NCI-H526 treated with DMSO at 0.1 percent for 48 hours (cell line): Measurements from ENCODE around the gene ARHGAP42.

Experiments used
- DNase-seq: peaks from one replicate; lab custom pipeline; 2025; lab: John Stamatoyannopoulos, UW

ARHGAP42 gene

DNA sequence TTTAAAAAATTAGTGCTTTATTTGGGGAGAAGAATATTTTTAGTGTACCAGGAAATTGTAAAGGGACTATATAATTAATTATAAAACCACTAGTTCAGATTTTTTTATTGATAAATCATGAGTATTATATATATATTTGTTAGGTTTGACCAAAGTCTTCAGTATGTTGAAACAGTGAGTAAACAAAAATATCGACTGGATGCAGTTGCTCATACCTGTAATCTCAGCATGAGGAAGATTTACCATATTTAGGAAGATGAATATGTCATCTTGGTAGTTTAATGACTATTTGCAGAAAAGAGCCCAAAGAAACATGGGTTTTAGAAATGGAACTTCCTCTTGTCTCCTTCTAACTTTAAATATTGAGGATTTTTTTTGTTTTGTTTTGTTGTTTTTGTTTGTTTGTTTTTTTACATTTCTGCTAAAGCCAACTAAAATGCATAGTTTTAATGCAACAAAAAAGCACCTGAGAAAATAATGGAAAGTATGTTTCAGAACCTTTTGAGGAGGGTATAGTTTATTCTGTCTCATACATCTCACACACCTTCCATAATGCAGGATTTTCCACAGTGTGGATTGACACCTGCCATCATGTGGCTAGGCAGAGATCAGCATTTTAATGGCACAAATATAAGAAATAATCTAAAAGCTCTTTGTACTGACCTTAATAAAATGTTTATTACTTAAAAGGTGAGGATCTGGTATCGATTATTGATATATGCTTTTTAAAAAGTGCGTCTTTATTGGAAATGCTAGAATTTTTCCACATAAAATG is 114.3 kb downstream of the ARHGAP42 start:
- no peak for DNase-seq

DNA sequence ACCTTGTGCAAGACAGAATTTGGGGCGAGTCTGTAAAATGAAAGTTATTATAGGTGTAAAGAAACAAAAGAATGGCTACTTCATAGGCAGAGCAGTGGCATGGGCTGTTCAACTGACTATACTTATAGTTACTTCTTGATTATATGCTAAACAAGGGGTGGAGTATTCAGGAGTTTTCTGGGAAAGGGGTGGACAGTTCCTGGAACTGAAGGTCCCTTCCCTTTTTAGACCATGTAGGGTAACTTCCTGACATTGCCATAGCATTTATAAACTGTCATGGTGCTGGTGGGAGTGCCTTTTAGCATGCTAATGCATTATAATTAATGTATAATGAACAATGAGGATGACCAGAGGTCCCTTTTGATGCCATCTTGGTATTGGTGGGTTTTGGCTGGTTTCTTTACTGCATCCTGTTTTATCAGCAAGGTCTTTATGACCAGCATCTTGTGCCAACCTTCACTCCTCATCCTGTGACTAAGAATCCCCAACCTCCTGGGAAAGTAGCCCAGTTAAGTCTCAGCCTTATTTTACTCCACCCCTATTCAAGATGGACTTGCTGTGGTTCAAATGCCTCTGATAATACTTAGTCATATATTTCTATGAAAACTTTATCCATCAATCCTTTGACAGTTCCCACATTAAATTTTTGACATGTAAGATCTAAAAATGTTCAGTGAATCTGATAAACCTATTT is 118.6 kb downstream of the ARHGAP42 start:
- DNase-seq, result no peak

DNA sequence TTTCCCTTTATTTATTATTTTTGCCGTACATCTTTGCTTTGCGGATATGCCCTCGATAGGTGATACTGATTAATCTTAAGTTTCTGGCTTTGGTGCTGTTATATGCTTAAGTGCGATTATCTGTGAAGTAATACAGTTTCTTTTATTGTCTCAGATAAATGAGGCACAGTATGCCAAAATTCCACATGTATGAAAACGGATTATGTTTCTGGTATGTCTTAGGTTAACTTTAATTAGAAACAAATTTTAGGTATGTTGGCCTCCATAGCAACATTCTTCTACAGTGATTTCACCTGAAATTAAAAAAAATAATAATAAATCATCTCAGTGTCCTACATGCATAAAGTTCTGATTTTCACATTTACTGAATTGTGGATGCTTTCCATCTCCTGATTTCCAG is 119.2 kb downstream of the ARHGAP42 start:
- DNase-seq, result no peak

GRCh38 chr11:100808904-100809491 is 121.9 kb downstream of the ARHGAP42 start:
- DNase-seq, result peak; percentile 40

GRCh38 chr11:100810146-100810545 is 123.1 kb downstream of the ARHGAP42 start:
- DNase-seq, result no peak

- no peak for DNase-seq
Observed at GRCh38 chr11:100810666-100811065, 123.6 kb downstream of the ARHGAP42 start.

DNA sequence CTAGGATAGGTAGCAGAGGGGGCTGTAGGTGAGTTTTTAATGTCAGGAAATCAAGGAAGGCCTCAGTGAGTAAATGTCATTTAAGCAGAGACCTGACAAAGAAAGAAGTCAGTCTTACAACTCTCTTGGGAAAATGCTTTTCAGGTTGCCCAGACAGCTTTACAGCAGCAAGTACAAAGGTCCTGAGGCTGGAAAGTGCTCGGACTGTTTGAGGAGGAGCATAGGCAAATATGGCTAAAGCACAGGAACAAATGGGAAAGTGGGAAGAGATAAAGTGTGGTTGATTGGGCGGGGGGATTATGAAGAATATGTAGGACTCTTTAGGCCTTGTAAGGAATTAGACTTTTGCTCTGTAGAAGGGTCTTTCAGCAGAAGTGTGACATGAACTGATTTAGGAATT is 125.4 kb downstream of the ARHGAP42 start:
- DNase-seq, result no peak

GRCh38 chr11:100815787-100816330 is 128.8 kb downstream of the ARHGAP42 start:
- DNase-seq, result no peak

DNA sequence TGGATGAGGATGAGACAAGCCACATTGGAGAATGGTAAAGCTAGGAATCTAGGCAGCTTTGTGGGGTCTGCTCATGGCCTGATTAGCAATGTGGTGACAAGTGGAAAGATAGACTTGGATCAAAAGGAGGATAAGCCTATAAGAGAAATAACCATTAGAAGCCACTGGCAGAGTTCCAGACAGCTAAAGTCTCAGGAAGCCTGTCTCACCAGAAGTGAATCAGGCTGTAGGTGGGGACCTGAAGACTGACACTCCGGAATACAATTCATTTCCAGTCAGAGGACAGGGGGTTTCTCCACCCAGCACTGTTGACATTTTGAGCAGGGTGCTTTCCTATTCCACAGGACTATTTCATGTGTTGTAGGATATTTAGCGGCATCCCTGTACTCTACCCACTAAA is 129.7 kb downstream of the ARHGAP42 start:
- no peak for DNase-seq

- DNase-seq, result no peak
Observed at GRCh38 chr11:100817620-100818019, 130.5 kb downstream of the ARHGAP42 start.

- DNase-seq, result no peak
Observed at GRCh38 chr11:100820621-100821020, 133.5 kb downstream of the ARHGAP42 start.

DNA sequence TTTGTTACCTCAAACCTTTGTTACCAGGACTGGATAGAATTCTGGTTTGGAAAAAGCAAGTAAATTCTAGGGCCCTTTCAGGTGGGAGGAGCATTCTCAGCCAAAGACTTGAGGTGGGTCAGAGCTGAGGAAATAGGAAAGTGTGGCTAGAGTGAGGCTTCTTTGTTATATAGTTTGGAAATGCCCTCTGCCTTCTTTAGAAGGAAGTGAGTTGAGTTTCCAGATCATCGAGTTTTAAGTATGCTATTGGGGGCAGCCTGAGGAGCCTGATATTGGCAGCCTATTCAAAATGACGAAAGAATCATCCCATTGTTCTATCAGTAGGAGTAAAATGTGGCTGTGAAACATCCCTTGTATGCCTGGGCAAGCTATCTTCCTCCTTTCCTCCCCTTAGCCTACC is 134.1 kb downstream of the ARHGAP42 start:
- no peak for DNase-seq

DNA sequence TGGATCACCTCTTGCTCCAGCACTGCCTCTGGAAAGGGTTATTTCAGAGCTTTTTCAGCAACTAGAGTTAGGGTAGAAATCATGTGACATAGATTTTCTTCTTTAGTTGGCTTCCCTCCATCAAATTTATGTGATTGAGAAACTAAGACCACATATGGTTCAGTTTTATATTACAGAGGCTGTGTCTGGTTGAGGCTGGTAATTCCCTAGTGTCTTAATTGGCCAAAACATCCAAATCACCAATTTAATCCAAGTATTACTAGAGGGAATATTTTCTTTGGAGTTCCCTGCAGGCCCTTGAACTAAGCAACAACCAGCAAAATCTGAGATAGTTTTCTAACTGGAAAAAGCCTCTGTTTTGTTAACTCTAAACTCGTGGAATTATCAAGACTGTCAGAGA is 136.3 kb downstream of the ARHGAP42 start:
- no peak for DNase-seq

- no peak for DNase-seq
Observed at GRCh38 chr11:100824041-100824809, 137.1 kb downstream of the ARHGAP42 start.

DNA sequence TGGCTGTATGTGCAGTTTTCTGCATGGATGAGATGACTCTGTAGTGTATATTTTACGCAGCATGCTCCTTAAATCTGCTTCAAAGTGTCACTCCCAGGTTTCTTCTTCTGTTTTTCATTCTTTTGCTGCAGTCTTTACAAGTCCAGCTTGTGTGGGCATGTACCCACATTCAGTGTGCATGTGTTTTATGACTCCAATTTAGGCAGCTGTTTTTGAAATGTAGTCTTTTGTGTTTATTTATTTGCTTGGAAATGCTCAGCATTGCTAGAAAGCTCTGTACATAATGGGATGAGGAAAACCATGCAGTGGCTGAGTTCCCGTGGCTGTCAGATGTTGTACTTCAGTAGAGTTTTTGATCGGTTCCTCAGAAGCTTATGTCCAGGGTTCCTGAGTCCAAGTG is 138.5 kb downstream of the ARHGAP42 start:
- no peak for DNase-seq

- peak; percentile 70 for DNase-seq
Observed at GRCh38 chr11:100827934-100828661, 141.0 kb downstream of the ARHGAP42 start.

DNA sequence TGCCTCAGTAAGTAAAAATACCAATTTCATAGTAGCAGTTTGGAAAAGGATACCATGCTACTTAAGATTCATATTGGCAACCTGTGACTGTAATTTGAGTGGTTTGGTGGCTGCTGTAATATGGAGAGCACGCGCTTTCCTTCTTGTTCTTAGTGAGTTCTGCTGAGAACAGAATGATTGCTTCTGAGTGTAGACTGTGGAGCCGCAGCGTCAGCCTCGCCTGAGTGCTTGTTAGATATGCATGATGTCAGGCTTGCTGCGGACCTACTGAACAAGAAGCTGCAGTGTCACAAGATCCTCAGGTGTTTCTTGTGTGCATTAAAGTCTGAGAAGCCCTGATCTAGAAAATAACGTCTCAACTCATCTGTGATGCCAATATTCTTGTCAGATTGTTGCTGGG is 143.2 kb downstream of the ARHGAP42 start:
- no peak for DNase-seq

DNA sequence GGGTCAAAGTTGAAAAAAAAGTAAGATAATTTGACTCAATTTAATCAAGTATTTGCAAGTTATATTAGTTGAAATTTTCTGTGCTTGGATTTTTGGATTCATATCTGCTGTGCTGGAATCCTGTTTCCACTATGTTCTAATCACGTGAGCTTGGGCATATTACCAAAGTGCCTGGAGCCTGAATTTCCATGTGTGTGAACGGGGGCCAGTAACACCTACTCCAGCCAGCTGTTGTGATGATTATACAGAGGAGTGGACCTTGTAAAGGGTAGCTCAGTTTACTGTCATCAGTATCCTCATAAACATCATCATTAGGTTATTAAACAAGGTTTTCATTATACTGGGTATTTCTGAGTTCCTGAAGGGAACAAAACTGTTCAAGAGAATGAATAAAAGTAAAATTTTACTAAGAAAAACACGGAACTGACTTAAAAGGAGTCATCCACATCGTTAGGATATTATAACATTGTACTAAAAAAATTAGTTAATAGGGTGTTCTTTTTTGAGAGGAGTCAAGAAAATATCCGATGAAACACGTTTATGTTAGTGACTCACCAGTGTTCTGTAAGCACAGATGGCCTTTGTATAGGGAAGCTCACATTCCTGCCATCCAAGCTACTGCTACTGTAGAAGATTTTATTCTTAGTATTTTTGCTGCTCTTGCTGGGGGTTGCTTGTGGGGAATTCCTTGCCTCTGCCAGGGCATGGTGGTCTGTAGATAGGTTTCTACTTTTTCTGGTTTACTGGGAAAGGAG is 144.1 kb downstream of the ARHGAP42 start:
- no peak for DNase-seq

DNA sequence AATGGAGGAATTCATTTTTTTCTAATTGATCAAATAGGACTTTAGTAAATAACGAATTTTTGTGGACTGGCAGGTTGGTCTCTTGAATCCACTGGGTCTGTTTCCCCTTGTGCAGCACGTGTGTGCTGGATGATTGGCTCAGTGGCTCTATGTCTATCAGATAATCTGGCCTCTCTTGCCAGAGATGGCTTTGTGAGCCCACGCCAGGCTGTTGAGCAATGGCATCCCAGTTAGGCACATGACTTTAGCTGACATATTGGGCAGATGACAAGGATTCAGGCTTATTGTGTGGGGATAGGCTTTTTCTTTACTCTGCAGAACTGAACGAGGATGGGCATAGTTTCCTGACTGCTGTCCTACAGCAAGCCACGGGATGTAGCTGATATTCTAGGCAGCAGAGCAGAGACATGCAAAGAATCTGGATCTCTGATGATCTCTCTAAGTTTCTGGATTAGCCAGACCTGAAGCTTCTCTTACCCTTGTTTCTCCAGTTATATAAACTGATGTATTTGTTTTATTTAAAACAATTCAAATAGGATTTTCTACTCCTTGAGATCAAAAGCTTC is 144.9 kb downstream of the ARHGAP42 start:
- DNase-seq, result no peak

DNA sequence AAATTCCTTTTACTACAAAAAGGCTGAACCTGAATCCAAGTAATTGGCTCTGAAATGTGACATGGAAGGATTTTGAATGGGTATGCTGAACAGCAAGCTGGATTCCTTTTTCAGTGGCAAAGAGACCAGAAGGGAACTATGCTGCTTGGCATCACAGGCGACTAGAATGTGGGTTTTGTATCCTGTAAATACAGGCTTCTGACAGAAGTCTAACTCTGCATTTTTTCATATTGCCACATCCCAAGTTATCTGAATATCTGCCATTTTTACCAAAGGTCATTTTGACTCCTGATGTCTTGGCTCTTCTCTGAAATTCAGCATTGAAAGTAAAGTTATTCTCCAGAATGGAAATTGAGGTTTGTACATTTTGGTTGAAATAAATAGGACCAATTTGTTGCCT is 145.7 kb downstream of the ARHGAP42 start:
- no peak for DNase-seq
